ENCODE measurements around the gene DMD.

DNA sequence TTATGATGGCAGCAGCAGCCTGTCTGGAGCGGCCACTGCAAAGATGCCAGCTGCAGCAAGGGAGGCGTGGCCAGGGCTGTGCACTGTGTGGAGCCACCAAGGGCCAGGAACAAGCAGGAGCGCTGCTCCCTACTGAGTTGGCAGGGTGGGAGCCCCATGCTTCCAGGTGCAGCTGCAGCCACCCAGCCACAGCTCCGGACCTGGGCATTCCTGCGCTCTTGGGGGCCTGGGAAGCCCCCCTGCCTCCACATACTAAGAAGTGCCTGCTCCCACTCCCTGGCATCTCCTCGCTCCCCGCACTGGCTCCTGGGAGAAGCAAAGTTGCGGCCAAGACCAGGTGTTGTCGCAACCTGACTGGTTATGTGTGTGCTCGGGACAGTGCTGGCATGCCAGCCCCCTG lies 619.8 kb downstream of the DMD start:
- TF ChIP-seq, protein P1, sequence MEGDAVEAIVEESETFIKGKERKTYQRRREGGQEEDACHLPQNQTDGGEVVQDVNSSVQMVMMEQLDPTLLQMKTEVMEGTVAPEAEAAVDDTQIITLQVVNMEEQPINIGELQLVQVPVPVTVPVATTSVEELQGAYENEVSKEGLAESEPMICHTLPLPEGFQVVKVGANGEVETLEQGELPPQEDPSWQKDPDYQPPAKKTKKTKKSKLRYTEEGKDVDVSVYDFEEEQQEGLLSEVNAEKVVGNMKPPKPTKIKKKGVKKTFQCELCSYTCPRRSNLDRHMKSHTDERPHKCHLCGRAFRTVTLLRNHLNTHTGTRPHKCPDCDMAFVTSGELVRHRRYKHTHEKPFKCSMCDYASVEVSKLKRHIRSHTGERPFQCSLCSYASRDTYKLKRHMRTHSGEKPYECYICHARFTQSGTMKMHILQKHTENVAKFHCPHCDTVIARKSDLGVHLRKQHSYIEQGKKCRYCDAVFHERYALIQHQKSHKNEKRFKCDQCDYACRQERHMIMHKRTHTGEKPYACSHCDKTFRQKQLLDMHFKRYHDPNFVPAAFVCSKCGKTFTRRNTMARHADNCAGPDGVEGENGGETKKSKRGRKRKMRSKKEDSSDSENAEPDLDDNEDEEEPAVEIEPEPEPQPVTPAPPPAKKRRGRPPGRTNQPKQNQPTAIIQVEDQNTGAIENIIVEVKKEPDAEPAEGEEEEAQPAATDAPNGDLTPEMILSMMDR (IDR thresholded peaks at IDR 0.05; ENCODE audit: insufficient read depth, low read depth, low read length), result no peak
- no peak for TF ChIP-seq EZH2 (IDR thresholded peaks at IDR 0.05; ENCODE audit: insufficient read depth, low read length)

Data from astrocyte (in vitro differentiated cells and primary cell).